IPS-11a (cell line): ENCODE data around the gene RIPK4.
"Not testable (repeated sequence)": the region's sequence is repeated elsewhere in the genome, so short reads cannot be mapped to it uniquely, and the experiment has no call there.

Source experiments
- H3K4me3 ChIP-seq: one replicate; pipeline ENCODE4 v1.5.1; 2013; ENCODE audit warnings: low read depth, low read length, control low read depth

RIPK4 gene

GRCh38 chr21:41698071-41698470, 68.8 kb downstream of the RIPK4 start:
- no peak overlapping the region for H3K4me3 ChIP-seq

- H3K4me3 ChIP-seq: no peak overlapping the region
These were observed 71.3 kb downstream of the RIPK4 start for GRCh38 chr21:41695513-41695912.

- H3K4me3 ChIP-seq: not testable (repeated sequence)
These were observed 72.8 kb downstream of the RIPK4 start for GRCh38 chr21:41694042-41694441.

GRCh38 chr21:41692185-41692565, 74.7 kb downstream of the RIPK4 start:
- H3K4me3 ChIP-seq: no peak overlapping the region

GRCh38 chr21:41691205-41692184, 75.4 kb downstream of the RIPK4 start:
- no peak overlapping the region for H3K4me3 ChIP-seq
